ENCODE results near the gene PPFIA2. TPM values are rescaled to one million over a fixed set of nuclear protein-coding genes. Genes with fewer than 3 reads are reported as not detected.

Gene PPFIA2
- total RNA-seq, result 1 to 10 TPM in 1 of 4 donors, under 1 TPM in 3; 0.16 to 1.2 (median 0.38) TPM
- under 1 TPM; 0.04 to 0.25 (median 0.17) TPM for polyA plus RNA-seq
- long read RNA-seq, donor 1, result 0 reads
- long read RNA-seq, donor 2, result 0 reads

- intact Hi-C loops (cut with DNase I), result no loop called here
Measured at GRCh38 chr12:81759190-81760051, at the start of gene PPFIA2. TSS of gene PPFIA2 (minus strand) at chr12:81759350.

GRCh38 chr12:81800298-81801148 is 41.4 kb upstream of the PPFIA2 start:
- no peaks in the 10 kb centered on the region for H3K27me3 ChIP-seq (ENCODE audit: insufficient read depth in 3 of 3, low read length in 2 of 3)
- no peaks in the 10 kb centered on the region for H3K36me3 ChIP-seq (ENCODE audit: insufficient read depth in 1 of 2, low read depth in 1 of 2)
- no peak overlapping the region for H3K27ac ChIP-seq
- no peaks in the 10 kb centered on the region for H3K4me1 ChIP-seq
- H3K9me3 ChIP-seq, result no peaks in the 10 kb centered on the region
- DNase-seq, result no peak
- TF ChIP-seq CTCF (IDR thresholded peaks at IDR 0.05), result no peak
- WGBS, 3 donors, result 62 to 68% (median 63%) methylated on average over 8 of the region's 8 CpGs
- H3K4me3 ChIP-seq, result no peak overlapping the region
- no peak for ATAC-seq
- intact Hi-C loops (cut with DNase I), result no loop called here

More at GRCh38 chr12:81759190-81760051, at the start of gene PPFIA2:
- Histone ChIP-seq H3K36me3 (ENCODE audit: insufficient read depth in 1 of 2, low read depth in 1 of 2) (no peaks in the 10 kb centered on the region), H3K4me1 (no peaks in the 10 kb centered on the region), H3K4me3 (peak within 1 kb of the TSS; percentile 66), H3K9me3 (no peaks in the 10 kb centered on the region), H3K27me3 (ENCODE audit: insufficient read depth in 3 of 3, low read length in 2 of 3) (peaks cover 2 to 24% (median 7%) of the 10 kb centered on the region in 3 donors), H3K27ac (no peak within 1 kb of the TSS)
- 4 to 6% (median 4%) methylated on average over 31 to 34 of the region's 34 CpGs for WGBS, 3 donors
- ATAC-seq, result peak in 1 of 4 donors; percentile 40
- no peak for TF ChIP-seq CTCF (IDR thresholded peaks at IDR 0.05)
- peak; percentile 17 to 52 for DNase-seq

GRCh38 chr12:81798294-81798693 is 39.1 kb upstream of the PPFIA2 start:
- intact Hi-C loops (cut with DNase I), result no loop called here
- no peak for TF ChIP-seq CTCF (IDR thresholded peaks at IDR 0.05)
- H3K27ac ChIP-seq, result no peak overlapping the region
- no peak overlapping the region for H3K4me3 ChIP-seq
- no peaks in the 10 kb centered on the region for H3K27me3 ChIP-seq (ENCODE audit: insufficient read depth in 3 of 3, low read length in 2 of 3)
- H3K9me3 ChIP-seq, result no peaks in the 10 kb centered on the region
- ATAC-seq (no peak), DNase-seq (no peak)
- H3K36me3 ChIP-seq (ENCODE audit: insufficient read depth in 1 of 2, low read depth in 1 of 2), result no peaks in the 10 kb centered on the region
- 63 to 70% (median 64%) methylated on average over 6 of the region's 6 CpGs for WGBS, 3 donors
- no peaks in the 10 kb centered on the region for H3K4me1 ChIP-seq

- intact Hi-C loops (cut with DNase I), result no loop called here
- 37 to 38% (median 37%) methylated on average over 3 of the region's 3 CpGs for WGBS, 3 donors
- Histone ChIP-seq H3K36me3 (ENCODE audit: insufficient read depth in 1 of 2, low read depth in 1 of 2) (no peaks in the 10 kb centered on the region), H3K9me3 (no peaks in the 10 kb centered on the region), H3K27ac (no peak overlapping the region), H3K4me3 (no peak overlapping the region), H3K4me1 (no peaks in the 10 kb centered on the region), H3K27me3 (ENCODE audit: insufficient read depth in 3 of 3, low read length in 2 of 3) (no peaks in the 10 kb centered on the region)
- no peak for TF ChIP-seq CTCF (IDR thresholded peaks at IDR 0.05)
- DNase-seq, result no peak
- ATAC-seq, result no peak
Measured at GRCh38 chr12:81797100-81797499, 38.0 kb upstream of the PPFIA2 start.

Measured in psoas muscle (tissue), 8 donors.